ENCODE data around the gene MB21D2. TPM values are rescaled to one million over a fixed set of nuclear protein-coding genes. Genes with fewer than 3 reads are reported as not detected.

MB21D2 gene
- total RNA-seq, 4 donors from 2014 or later = 1.5 to 3.8 (median 2.7) TPM

DNA sequence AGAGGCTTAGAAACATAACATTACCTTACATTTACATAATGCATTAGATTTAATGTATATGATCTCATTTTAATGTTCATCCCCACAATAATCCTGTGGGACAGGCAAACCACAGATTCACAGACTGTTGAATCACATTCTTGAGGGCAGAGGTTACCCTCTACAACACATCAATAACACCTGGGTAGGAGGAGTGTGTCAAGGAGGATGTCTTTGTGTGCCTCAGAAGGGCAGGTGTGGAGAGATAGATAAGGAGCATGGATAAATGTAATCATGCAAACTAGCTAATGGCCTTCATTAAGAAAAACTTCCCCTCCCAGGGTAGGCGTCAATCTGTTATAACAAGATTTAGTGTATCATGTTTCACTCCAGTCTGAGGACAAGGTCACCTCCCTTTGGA, 12.9 kb upstream of the MB21D2 start:
- in situ Hi-C loops (cut with MboI; ENCODE audit: low sequenced_read_pairs in 4 of 4) (no loop called here), intact Hi-C loops (cut with DNase I; ENCODE audit: low total_unique reads) (no loop called here)

GRCh38 chr3:192929755-192930547, 12.3 kb upstream of the MB21D2 start:
- no peak for DNase-seq
- H3K4me1 ChIP-seq = no peaks in the 10 kb centered on the region
- H3K36me3 ChIP-seq = no peaks in the 10 kb centered on the region
- no peak overlapping the region for H3K4me3 ChIP-seq
- in situ Hi-C loops (cut with MboI; ENCODE audit: low sequenced_read_pairs in 4 of 4) = loop anchor here in 1 of 4 donors (10.0 kb wide), 1 partner anchor 105 kb away; no protein-coding TSS in a partner anchor
- no peak overlapping the region for H3K27ac ChIP-seq
- H3K9me3 ChIP-seq = no peaks in the 10 kb centered on the region
- TF ChIP-seq, protein P1, sequence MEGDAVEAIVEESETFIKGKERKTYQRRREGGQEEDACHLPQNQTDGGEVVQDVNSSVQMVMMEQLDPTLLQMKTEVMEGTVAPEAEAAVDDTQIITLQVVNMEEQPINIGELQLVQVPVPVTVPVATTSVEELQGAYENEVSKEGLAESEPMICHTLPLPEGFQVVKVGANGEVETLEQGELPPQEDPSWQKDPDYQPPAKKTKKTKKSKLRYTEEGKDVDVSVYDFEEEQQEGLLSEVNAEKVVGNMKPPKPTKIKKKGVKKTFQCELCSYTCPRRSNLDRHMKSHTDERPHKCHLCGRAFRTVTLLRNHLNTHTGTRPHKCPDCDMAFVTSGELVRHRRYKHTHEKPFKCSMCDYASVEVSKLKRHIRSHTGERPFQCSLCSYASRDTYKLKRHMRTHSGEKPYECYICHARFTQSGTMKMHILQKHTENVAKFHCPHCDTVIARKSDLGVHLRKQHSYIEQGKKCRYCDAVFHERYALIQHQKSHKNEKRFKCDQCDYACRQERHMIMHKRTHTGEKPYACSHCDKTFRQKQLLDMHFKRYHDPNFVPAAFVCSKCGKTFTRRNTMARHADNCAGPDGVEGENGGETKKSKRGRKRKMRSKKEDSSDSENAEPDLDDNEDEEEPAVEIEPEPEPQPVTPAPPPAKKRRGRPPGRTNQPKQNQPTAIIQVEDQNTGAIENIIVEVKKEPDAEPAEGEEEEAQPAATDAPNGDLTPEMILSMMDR (IDR thresholded peaks at IDR 0.05 in 4 of 5, conservative IDR thresholded peaks at IDR 0.05 in 1 of 5) = no peak
- TF ChIP-seq POLR2A (IDR thresholded peaks at IDR 0.05) = no peak
- intact Hi-C loops (cut with DNase I; ENCODE audit: low total_unique reads) = no loop called here
- ATAC-seq = no peak
- no peaks in the 10 kb centered on the region for H3K27me3 ChIP-seq

More for the DNA sequence above, 12.9 kb upstream of the MB21D2 start:
- H3K9me3 ChIP-seq = no peaks in the 10 kb centered on the region
- H3K27ac ChIP-seq = no peak overlapping the region
- ATAC-seq (no peak), DNase-seq (no peak)
- no peaks in the 10 kb centered on the region for H3K36me3 ChIP-seq
- no peak overlapping the region for H3K4me3 ChIP-seq
- no peak for TF ChIP-seq POLR2A (IDR thresholded peaks at IDR 0.05)
- TF ChIP-seq, protein P1 (IDR thresholded peaks at IDR 0.05 in 4 of 5, conservative IDR thresholded peaks at IDR 0.05 in 1 of 5) = no peak
- no peaks in the 10 kb centered on the region for H3K4me1 ChIP-seq
- H3K27me3 ChIP-seq = no peaks in the 10 kb centered on the region

DNA sequence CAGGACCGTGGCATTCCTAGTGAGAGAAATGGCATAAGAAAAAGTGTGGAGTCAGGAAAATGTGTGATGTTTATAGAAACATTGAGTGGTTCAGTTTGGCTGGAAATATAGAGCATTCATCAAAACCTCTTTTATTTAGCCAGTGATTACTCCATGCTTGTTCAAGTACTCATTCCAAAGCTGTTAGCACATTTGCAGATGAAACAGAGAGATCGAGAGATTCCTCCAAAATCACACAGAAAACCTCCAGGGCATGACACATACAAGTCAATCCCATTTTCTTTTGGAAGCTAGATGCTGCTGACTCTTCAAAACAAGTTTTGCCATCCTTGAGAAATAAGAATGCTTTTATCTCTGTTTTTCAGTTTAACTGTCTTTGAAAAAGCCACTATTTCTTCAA, 11.5 kb upstream of the MB21D2 start:
- Histone ChIP-seq H3K27me3 (no peaks in the 10 kb centered on the region), H3K4me3 (no peak overlapping the region), H3K36me3 (no peaks in the 10 kb centered on the region), H3K27ac (no peak overlapping the region), H3K4me1 (no peaks in the 10 kb centered on the region), H3K9me3 (no peaks in the 10 kb centered on the region)
- TF ChIP-seq, protein P1 (IDR thresholded peaks at IDR 0.05 in 4 of 5, conservative IDR thresholded peaks at IDR 0.05 in 1 of 5) = no peak
- no peak for TF ChIP-seq POLR2A (IDR thresholded peaks at IDR 0.05)
- no peak for ATAC-seq
- DNase-seq = no peak
- intact Hi-C loops (cut with DNase I; ENCODE audit: low total_unique reads) = no loop called here
- in situ Hi-C loops (cut with MboI; ENCODE audit: low sequenced_read_pairs in 4 of 4) = loop anchor here in 1 of 4 donors (10.0 kb wide), 1 partner anchor 104 kb away; no protein-coding TSS in a partner anchor

DNA sequence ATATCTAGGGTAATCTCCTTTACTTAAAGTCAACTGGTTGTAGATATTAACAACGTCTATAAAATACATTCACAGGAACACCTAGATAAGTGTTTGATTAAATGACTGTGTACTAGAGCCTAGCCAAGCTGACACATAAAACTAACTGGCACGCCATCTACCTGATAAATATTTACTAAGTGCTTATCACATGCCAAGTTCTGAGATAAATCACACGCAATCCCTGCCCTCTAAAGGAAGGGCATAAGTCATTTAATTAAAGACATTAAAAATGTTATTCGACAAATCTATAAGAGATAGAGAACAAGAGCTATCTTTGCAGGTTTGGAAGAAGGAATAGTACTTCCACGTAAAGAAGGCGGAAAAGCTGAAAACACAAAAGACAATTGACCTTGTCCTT, 11.1 kb upstream of the MB21D2 start:
- Histone ChIP-seq H3K36me3 (no peaks in the 10 kb centered on the region), H3K9me3 (no peaks in the 10 kb centered on the region), H3K27me3 (no peaks in the 10 kb centered on the region), H3K27ac (no peak overlapping the region), H3K4me3 (no peak overlapping the region), H3K4me1 (no peaks in the 10 kb centered on the region)
- intact Hi-C loops (cut with DNase I; ENCODE audit: low total_unique reads) (no loop called here), in situ Hi-C loops (cut with MboI; ENCODE audit: low sequenced_read_pairs in 4 of 4) (loop anchor here in 1 of 4 donors (10.0 kb wide), 1 partner anchor 104 kb away; no protein-coding TSS in a partner anchor)
- ATAC-seq = no peak
- TF ChIP-seq POLR2A (IDR thresholded peaks at IDR 0.05) = no peak
- TF ChIP-seq, protein P1 (IDR thresholded peaks at IDR 0.05 in 4 of 5, conservative IDR thresholded peaks at IDR 0.05 in 1 of 5) = no peak
- DNase-seq = no peak

All from gastrocnemius medialis (tissue), 4 donors.